Subcutaneous adipose tissue (tissue), 4 donors: ENCODE results near the gene HLCS. TPM values are rescaled to one million over a fixed set of nuclear protein-coding genes. Genes with fewer than 3 reads are reported as not detected.

Experiments
- CTCF ChIP-seq: fragments of 450-650 bp; IDR thresholded peaks from one replicate; pipeline ENCODE4 v1.5.1; 2016; ENCODE audit warnings: low read depth, mild to moderate bottlenecking, control low read depth, antibody characterized with exemption, moderate library complexity
- total RNA-seq, 4 donors: library from RNA; depleted of rRNA; stranded (reverse); fragments of >200 nt; gene quantifications; one replicate each; pipeline ENCODE4 v1.1.0, GENCODE V29; 2016

The HLCS gene
- total RNA-seq, 4 donors from 2014 or later = 14.6 to 30.3 (median 23.7) TPM

- no peak for TF ChIP-seq CTCF
These were observed 113.6 kb downstream of the HLCS start for GRCh38 chr21:36852864-36853263.

- no peak for TF ChIP-seq CTCF
These were observed 114.2 kb downstream of the HLCS start for GRCh38 chr21:36852293-36852692.

- TF ChIP-seq CTCF = no peak
These were observed 115.3 kb downstream of the HLCS start for GRCh38 chr21:36851121-36851520.

GRCh38 chr21:36850372-36850771, 116.1 kb downstream of the HLCS start:
- no peak for TF ChIP-seq CTCF

GRCh38 chr21:36849461-36850105, 116.9 kb downstream of the HLCS start:
- no peak for TF ChIP-seq CTCF

- TF ChIP-seq CTCF = no peak
These were observed 117.7 kb downstream of the HLCS start for GRCh38 chr21:36848730-36849274.

- no peak for TF ChIP-seq CTCF
These were observed 119.3 kb downstream of the HLCS start for GRCh38 chr21:36847189-36847588.
